HG03378 (cell line): ENCODE data around the gene ACKR3.
A peak's percentile ranks its signal among the peaks of the same experiment; 100 is the strongest.

Experiments
- ATAC-seq: cut with Tn5 transposase; IDR thresholded peaks from one replicate; pipeline ENCODE4 v1.9.1; 2021; ENCODE audit warnings: mild to moderate bottlenecking, moderate library complexity; ENCODE audit not compliant: unreplicated experiment

ACKR3 gene

GRCh38 chr2:236568068-236568921 is 1.3 kb upstream of the ACKR3 start:
- ATAC-seq, result peak; percentile 37

- ATAC-seq, result no peak
These were observed 578 bp upstream of the ACKR3 start for GRCh38 chr2:236568922-236569572.

- no peak for ATAC-seq
These were observed 650 bp downstream of the ACKR3 start for GRCh38 chr2:236570081-236570868.

GRCh38 chr2:236571145-236571544 is 1.5 kb downstream of the ACKR3 start:
- no peak for ATAC-seq

- ATAC-seq, result no peak
These were observed 2.9 kb downstream of the ACKR3 start for GRCh38 chr2:236572482-236572881.

GRCh38 chr2:236573066-236573929 is 3.7 kb downstream of the ACKR3 start:
- ATAC-seq, result no peak

GRCh38 chr2:236574000-236574399 is 4.4 kb downstream of the ACKR3 start:
- no peak for ATAC-seq

GRCh38 chr2:236574424-236575145 is 5.0 kb downstream of the ACKR3 start:
- no peak for ATAC-seq

- no peak for ATAC-seq
These were observed 5.9 kb downstream of the ACKR3 start for GRCh38 chr2:236575510-236575909.

- ATAC-seq, result no peak
These were observed 6.5 kb downstream of the ACKR3 start for GRCh38 chr2:236576087-236576486.

GRCh38 chr2:236576953-236577352 is 7.3 kb downstream of the ACKR3 start:
- no peak for ATAC-seq

GRCh38 chr2:236577481-236578410 is 8.1 kb downstream of the ACKR3 start:
- no peak for ATAC-seq

GRCh38 chr2:236578411-236578846 is 8.8 kb downstream of the ACKR3 start:
- no peak for ATAC-seq

- ATAC-seq, result no peak
These were observed 9.6 kb downstream of the ACKR3 start for GRCh38 chr2:236579048-236579745.

- ATAC-seq, result no peak
These were observed 10.2 kb downstream of the ACKR3 start for GRCh38 chr2:236579746-236580315.

GRCh38 chr2:236580746-236581355 is 11.2 kb downstream of the ACKR3 start:
- ATAC-seq, result no peak

GRCh38 chr2:236581546-236581945 is 11.9 kb downstream of the ACKR3 start:
- no peak for ATAC-seq
